Smooth muscle cell (in vitro differentiated cells): ENCODE data around the gene ESYT2. TPM values are rescaled to one million over a fixed set of nuclear protein-coding genes. Genes with fewer than 3 reads are reported as not detected.

Experiments
- DNase-seq: peaks from one replicate; lab custom pipeline; 2025; ENCODE audit not compliant: unreplicated experiment; lab: John Stamatoyannopoulos, UW
- H2AFZ ChIP-seq: fragments of 200-600 bp; sonication (generic); 2 replicates; pipeline ENCODE4 v1.6.0; 2016; ENCODE audit warnings: antibody characterized with exemption, low read depth, mild to moderate bottlenecking
- H3F3A ChIP-seq: fragments of 200-600 bp; sonication (generic); 2 replicates; pipeline ENCODE4 v1.6.0; 2017; ENCODE audit warnings: antibody characterized with exemption, low read depth
- H3K27ac ChIP-seq: fragments of 200-600 bp; sonication (generic); 2 replicates; pipeline ENCODE4 v1.5.1; 2016; ENCODE audit warnings: low read depth, mild to moderate bottlenecking
- H3K27me3 ChIP-seq: fragments of 200-600 bp; sonication (generic); 2 replicates; pipeline ENCODE4 v1.6.1; 2016; ENCODE audit warnings: low read depth, mild to moderate bottlenecking
- H3K36me3 ChIP-seq: fragments of 200-600 bp; sonication (generic); 2 replicates; pipeline ENCODE4 v1.5.1; 2016; ENCODE audit warnings: low read depth
- H3K4me1 ChIP-seq: fragments of 200-600 bp; sonication (generic); 2 replicates; pipeline ENCODE4 v1.5.1; 2016; ENCODE audit warnings: low read depth
- H3K4me2 ChIP-seq: fragments of 200-600 bp; sonication (generic); 2 replicates; pipeline ENCODE4 v1.6.0; 2016; ENCODE audit warnings: mild to moderate bottlenecking
- H3K4me3 ChIP-seq: fragments of 200-600 bp; sonication (generic); 2 replicates; pipeline ENCODE4 v1.5.1; 2016; ENCODE audit warnings: mild to moderate bottlenecking
- H3K79me2 ChIP-seq: fragments of 200-600 bp; sonication (generic); 2 replicates; pipeline ENCODE4 v1.6.0; 2016; ENCODE audit warnings: low read depth, mild to moderate bottlenecking
- H3K9ac ChIP-seq: fragments of 200-600 bp; sonication (generic); 2 replicates; pipeline ENCODE4 v1.6.0; 2016; ENCODE audit warnings: low read depth
- H3K9me3 ChIP-seq: fragments of 200-600 bp; sonication (generic); replicated peaks from 2 replicates; pipeline ENCODE4 v1.5.1; 2016; ENCODE audit warnings: low read depth
- H4K20me1 ChIP-seq: fragments of 200-600 bp; sonication (generic); 2 replicates; pipeline ENCODE4 v1.6.0; 2016; ENCODE audit warnings: low read depth
- CTCF ChIP-seq: fragments of 200-600 bp; sonication (generic); IDR thresholded peaks from 2 replicates; pipeline ENCODE4 v1.5.1; 2017; ENCODE audit warnings: borderline replicate concordance, mild to moderate bottlenecking, antibody characterized with exemption; ENCODE audit not compliant: insufficient read depth, poor library complexity, severe bottlenecking
- WGBS: methylation state at CpG from one replicate; pipeline ENCODE4 v1.1.7; 2016; ENCODE audit warnings: low lambda C conversion rate; 5-methylcytosine and 5-hydroxymethylcytosine counted together
- polyA plus RNA-seq: library from polyadenylated mRNA; unstranded; fragments of >200 nt; fragmentation: Nextera tagmentation; extraction: Ambion mirVana; gene quantifications from 2 replicates; pipeline ENCODE4 v1.2.1, GENCODE V29; 2016
- total RNA-seq: library from RNA; depleted of rRNA; stranded (reverse); fragments of >200 nt; gene quantifications from 2 replicates; pipeline ENCODE4 v1.2.3, GENCODE V29; 2014

ESYT2 gene
- total and polyA plus RNA-seq, 2 experiments from 2014 or later: 27.9 to 69.4 TPM

- no peaks in the 10 kb centered on the region for H3K79me2 ChIP-seq
- no peak overlapping the region for H2AFZ ChIP-seq
- DNase-seq: no peak
- TF ChIP-seq CTCF: no peak
- H3K9ac ChIP-seq: peak overlapping the region; percentile 58
- peak overlapping the region; percentile 91 for H3K27ac ChIP-seq
- H3K9me3 ChIP-seq: no peaks in the 10 kb centered on the region
- peak overlapping the region; percentile 58 for H3K4me2 ChIP-seq
- 25% methylated on average over 15 of the region's 15 CpGs for WGBS
- H3K4me3 ChIP-seq: no peak overlapping the region
- no peaks in the 10 kb centered on the region for H3K27me3 ChIP-seq
- peaks cover 7% of the 10 kb centered on the region for H3K36me3 ChIP-seq
- H4K20me1 ChIP-seq: no peaks in the 10 kb centered on the region
- peaks cover 19% of the 10 kb centered on the region for H3F3A ChIP-seq
- no peaks in the 10 kb centered on the region for H3K4me1 ChIP-seq
Measured at GRCh38 chr7:158740013-158740656, 89.2 kb downstream of the ESYT2 start.

- 94% methylated on average over 15 of the region's 15 CpGs for WGBS
- Histone ChIP-seq H3K4me3 (no peak overlapping the region), H3K4me2 (no peak overlapping the region), H3F3A (peaks cover 19% of the 10 kb centered on the region), H3K79me2 (no peaks in the 10 kb centered on the region), H2AFZ (no peak overlapping the region), H3K4me1 (no peaks in the 10 kb centered on the region), H3K36me3 (no peaks in the 10 kb centered on the region), H4K20me1 (no peaks in the 10 kb centered on the region), H3K9me3 (no peaks in the 10 kb centered on the region), H3K27me3 (no peaks in the 10 kb centered on the region), H3K27ac (peak overlapping the region; percentile 91), H3K9ac (no peak overlapping the region)
- no peak for TF ChIP-seq CTCF
- DNase-seq: no peak
Measured at GRCh38 chr7:158738841-158739240, 90.5 kb downstream of the ESYT2 start.

GRCh38 chr7:158737064-158737695, 92.1 kb downstream of the ESYT2 start:
- Histone ChIP-seq H3K4me3 (no peak overlapping the region), H3K9ac (no peak overlapping the region), H3K79me2 (no peaks in the 10 kb centered on the region), H3K27me3 (no peaks in the 10 kb centered on the region), H3F3A (peaks cover 13% of the 10 kb centered on the region), H3K9me3 (no peaks in the 10 kb centered on the region), H2AFZ (no peak overlapping the region), H3K27ac (peak overlapping the region; percentile 78), H3K4me1 (no peaks in the 10 kb centered on the region), H3K36me3 (no peaks in the 10 kb centered on the region), H4K20me1 (no peaks in the 10 kb centered on the region), H3K4me2 (no peak overlapping the region)
- no peak for TF ChIP-seq CTCF
- WGBS: 90% methylated on average over 19 of the region's 19 CpGs
- no peak for DNase-seq

- Histone ChIP-seq H2AFZ (no peak overlapping the region), H3K9me3 (no peaks in the 10 kb centered on the region), H3F3A (peaks cover 8% of the 10 kb centered on the region), H3K79me2 (no peaks in the 10 kb centered on the region), H3K4me3 (no peak overlapping the region), H3K4me1 (no peaks in the 10 kb centered on the region), H3K36me3 (no peaks in the 10 kb centered on the region), H4K20me1 (no peaks in the 10 kb centered on the region), H3K27me3 (no peaks in the 10 kb centered on the region), H3K27ac (peak overlapping the region; percentile 78), H3K9ac (no peak overlapping the region), H3K4me2 (peak overlapping the region; percentile 41)
- no peak for TF ChIP-seq CTCF
- WGBS: 55% methylated on average over 12 of the region's 12 CpGs
- DNase-seq: no peak
Measured at GRCh38 chr7:158735935-158736334, 93.4 kb downstream of the ESYT2 start.
